ENCODE data around the gene LCP2. TPM values are rescaled to one million over a fixed set of nuclear protein-coding genes. Genes with fewer than 3 reads are reported as not detected.

LCP2 gene
- total and polyA plus RNA-seq, 10 of the 15 experiments (the other 5 are each of a cell fraction or from before 2014, with no cell fraction given): 8.0 to 50.5 (median 20.6) TPM

- no peaks in the 10 kb centered on the region for H3K79me2 ChIP-seq (ENCODE audit: control insufficient read depth, insufficient read depth, low read length)
- BruUV-seq (replicated peaks): no TSS peak
- ATAC-seq (no peak), FAIRE-seq (no peak), DNase-seq (ENCODE audit: low read depth, low spot score) (no peak)
- no peak overlapping the region; the same call in 1 of the 2 replicates for H2AFZ ChIP-seq (ENCODE audit: control insufficient read depth, low read depth, low read length)
- no peaks in the 10 kb centered on the region for H3K27me3 ChIP-seq (replicated peaks in 1 of 2; ENCODE audit: control insufficient read depth in 2 of 2, insufficient read depth in 2 of 2, low read length in 1 of 2)
- peaks cover 11% of the 10 kb centered on the region for H3K4me1 ChIP-seq (ENCODE audit: control insufficient read depth, insufficient read depth, low read length)
- intact Hi-C loops (cut with micrococcal nuclease; ENCODE audit: unreplicated experiment) (no loop called here), in situ Hi-C loops (cut with MboI) (no loop called here)
- H3K27ac ChIP-seq (ENCODE audit: control insufficient read depth, insufficient read depth): no peak overlapping the region
- H3K9ac ChIP-seq (ENCODE audit: control insufficient read depth, insufficient read depth, low read length): no peak overlapping the region
- peak overlapping the region; percentile 56; the same call in 1 of the 2 replicates for H3K4me2 ChIP-seq (ENCODE audit: control insufficient read depth, insufficient read depth)
- TF ChIP-seq KDM1A (IDR thresholded peaks at IDR 0.05; ENCODE audit: borderline replicate concordance) (no peak), CHD2 (IDR thresholded peaks at IDR 0.05; ENCODE audit: borderline replicate concordance, low read depth, low read length) (no peak)
- H3K36me3 ChIP-seq (ENCODE audit: control insufficient read depth in 2 of 2, insufficient read depth in 2 of 2, low read length in 1 of 2): no peaks in the 10 kb centered on the region
- CTCF ChIA-PET: no interaction called here
- WGBS (ENCODE audit: insufficient coverage, insufficient replicate concordance, low lambda C conversion rate, missing lambda C conversion rate): 98% methylated on average over 5 of the region's 5 CpGs
- POLR2A ChIA-PET: interaction anchor here (0.7 to 2.9 kb wide), 2 partner anchors 15 to 35 kb away, joined by 3 to 12 read pairs; partner anchors contain the start of gene LCP2
- H3K9me3 ChIP-seq (replicated peaks; ENCODE audit: control insufficient read depth, insufficient read depth, low read length): no peaks in the 10 kb centered on the region
- SMC1A ChIA-PET (ENCODE audit: uncharacterized antibody, unreplicated experiment): interaction anchor here (1.2 to 4.6 kb wide), 6 partner anchors 14 to 21 kb away, joined by 3 to 31 read pairs (median 18); partner anchors contain the start of gene LCP2
- no peak overlapping the region for H3K4me3 ChIP-seq
- RAD21 ChIA-PET (ENCODE audit: unreplicated experiment): interaction anchor here (0.6 to 1.6 kb wide), 5 partner anchors 9 to 43 kb away, joined by 3 to 4 read pairs (median 3); no protein-coding TSS in a partner anchor
- no peaks in the 10 kb centered on the region for H4K20me1 ChIP-seq (ENCODE audit: control insufficient read depth, insufficient read depth)
Measured at GRCh38 chr5:170312301-170312595, 14.7 kb upstream of the LCP2 start.

GRCh38 chr5:170311511-170312300 is 14.1 kb upstream of the LCP2 start:
- DNase-seq (ENCODE audit: low read depth, low spot score) (no peak), FAIRE-seq (no peak), ATAC-seq (no peak)
- RAD21 ChIA-PET (ENCODE audit: unreplicated experiment): interaction anchor here (0.6 to 1.6 kb wide), 5 partner anchors 14 to 43 kb away, joined by 3 to 4 read pairs (median 3); partner anchors contain the start of gene LCP2
- Histone ChIP-seq H3K9ac (ENCODE audit: control insufficient read depth, insufficient read depth, low read length) (no peak overlapping the region), H3K4me3 (no peak overlapping the region), H3K36me3 (ENCODE audit: control insufficient read depth in 2 of 2, insufficient read depth in 2 of 2, low read length in 1 of 2) (no peaks in the 10 kb centered on the region), H3K4me2 (ENCODE audit: control insufficient read depth, insufficient read depth) (no peak overlapping the region), H3K27ac (ENCODE audit: control insufficient read depth, insufficient read depth) (no peak overlapping the region), H3K4me1 (ENCODE audit: control insufficient read depth, insufficient read depth, low read length) (peaks cover 11% of the 10 kb centered on the region), H3K79me2 (ENCODE audit: control insufficient read depth, insufficient read depth, low read length) (no peaks in the 10 kb centered on the region), H2AFZ (ENCODE audit: control insufficient read depth, low read depth, low read length) (no peak overlapping the region), H4K20me1 (ENCODE audit: control insufficient read depth, insufficient read depth) (no peaks in the 10 kb centered on the region), H3K27me3 (replicated peaks in 1 of 2; ENCODE audit: control insufficient read depth in 2 of 2, insufficient read depth in 2 of 2, low read length in 1 of 2) (no peaks in the 10 kb centered on the region), H3K9me3 (replicated peaks; ENCODE audit: control insufficient read depth, insufficient read depth, low read length) (no peaks in the 10 kb centered on the region)
- SMC1A ChIA-PET (ENCODE audit: uncharacterized antibody, unreplicated experiment): interaction anchor here (1.2 to 4.6 kb wide), 4 partner anchors 14 to 22 kb away, joined by 3 to 31 read pairs (median 12); partner anchors contain the start of gene LCP2
- intact Hi-C loops (cut with micrococcal nuclease; ENCODE audit: unreplicated experiment): no loop called here
- CTCF ChIA-PET: interaction anchor here (1.4 kb wide), 1 partner anchor 15 kb away, joined by 3 read pairs; no protein-coding TSS in a partner anchor
- POLR2A ChIA-PET: interaction anchor here (1.0 to 2.9 kb wide), 5 partner anchors 14 to 20 kb away, joined by 4 to 12 read pairs (median 4); partner anchors contain the start of gene LCP2
- BruUV-seq (replicated peaks): no TSS peak
- in situ Hi-C loops (cut with MboI): no loop called here
- 83% methylated on average over 7 of the region's 7 CpGs for WGBS (ENCODE audit: insufficient coverage, insufficient replicate concordance, low lambda C conversion rate, missing lambda C conversion rate)
- TF ChIP-seq FOS (IDR thresholded peaks at IDR 0.05; ENCODE audit: borderline replicate concordance, extremely low read depth, insufficient read length) (no peak), PRDM15 (CRISPR knock-in tag; IDR thresholded peaks at IDR 0.05) (no peak), BCLAF1 (IDR thresholded peaks at IDR 0.05) (no peak), USF2 (IDR thresholded peaks at IDR 0.05; ENCODE audit: borderline replicate concordance, low read depth, low read length) (no peak), ASH2L (IDR thresholded peaks at IDR 0.05; ENCODE audit: borderline replicate concordance, low read depth) (no peak)
